ENCODE measurements around the gene C11orf52. TPM values are rescaled to one million over a fixed set of nuclear protein-coding genes. Genes with fewer than 3 reads are reported as not detected.

The C11orf52 gene
- total RNA-seq, 1 experiment from 2014 or later = not detected

GRCh38 chr11:111938687-111939160 is 20.0 kb downstream of the C11orf52 start:
- DNase-seq (ENCODE audit: low read depth) = peak; percentile 83

GRCh38 chr11:111939836-111940604 is 21.3 kb downstream of the C11orf52 start:
- peak; percentile 96 for DNase-seq (ENCODE audit: low read depth)

GRCh38 chr11:111941963-111942362 is 23.2 kb downstream of the C11orf52 start:
- peak; percentile 84 for DNase-seq (ENCODE audit: low read depth)

- peak; percentile 91 for DNase-seq (ENCODE audit: low read depth)
Observed at GRCh38 chr11:111942829-111943228, 24.1 kb downstream of the C11orf52 start.

- DNase-seq (ENCODE audit: low read depth) = peak; percentile 86
Observed at GRCh38 chr11:111944139-111944538, 25.4 kb downstream of the C11orf52 start.

GRCh38 chr11:111944651-111945051 is 25.9 kb downstream of the C11orf52 start:
- DNase-seq (ENCODE audit: low read depth) = peak; percentile 97

- peak; percentile 64 for DNase-seq (ENCODE audit: low read depth)
Observed at GRCh38 chr11:111945198-111945597, 26.5 kb downstream of the C11orf52 start.

GRCh38 chr11:111946499-111946898 is 27.8 kb downstream of the C11orf52 start:
- no peak for DNase-seq (ENCODE audit: low read depth)

- no peak for DNase-seq (ENCODE audit: low read depth)
Observed at GRCh38 chr11:111947143-111947542, 28.4 kb downstream of the C11orf52 start.

- no peak for DNase-seq (ENCODE audit: low read depth)
Observed at GRCh38 chr11:111949519-111950426, 31.1 kb downstream of the C11orf52 start.

GRCh38 chr11:111951565-111951964 is 32.9 kb downstream of the C11orf52 start:
- DNase-seq (ENCODE audit: low read depth) = no peak

- no peak for DNase-seq (ENCODE audit: low read depth)
Observed at GRCh38 chr11:111954154-111954553, 35.4 kb downstream of the C11orf52 start.

GRCh38 chr11:111957663-111958444 is 39.1 kb downstream of the C11orf52 start:
- no peak for DNase-seq (ENCODE audit: low read depth)

- DNase-seq (ENCODE audit: low read depth) = no peak
Observed at GRCh38 chr11:111960916-111961315, 42.2 kb downstream of the C11orf52 start.

GRCh38 chr11:111961389-111962300 is 42.9 kb downstream of the C11orf52 start:
- no peak for DNase-seq (ENCODE audit: low read depth)

- no peak for DNase-seq (ENCODE audit: low read depth)
Observed at GRCh38 chr11:111963931-111964340, 45.2 kb downstream of the C11orf52 start.

- DNase-seq (ENCODE audit: low read depth) = no peak
Observed at GRCh38 chr11:111966678-111967077, 48.0 kb downstream of the C11orf52 start.

- no peak for DNase-seq (ENCODE audit: low read depth)
Observed at GRCh38 chr11:111967649-111968048, 48.9 kb downstream of the C11orf52 start.

- no peak for DNase-seq (ENCODE audit: low read depth)
Observed at GRCh38 chr11:111969344-111969743, 50.6 kb downstream of the C11orf52 start.

GRCh38 chr11:111974446-111974845 is 55.7 kb downstream of the C11orf52 start:
- peak; percentile 52 for DNase-seq (ENCODE audit: low read depth)

Measured in M059J (cell line).